Transverse colon (tissue), 4 donors: ENCODE measurements around the gene MAST2. TPM values are rescaled to one million over a fixed set of nuclear protein-coding genes. Genes with fewer than 3 reads are reported as not detected.

Experiments
- DNase-seq: peaks from one replicate; pipeline ENCODE4 v3.0.0-alpha.2; 2019
- H3K27ac ChIP-seq, 4 donors: fragments of 200-600 bp; sonication (generic); 2 replicates each; pipeline ENCODE4 v1.5.1; 2016 to 2018; ENCODE audit warnings: inconsistent platforms in 4 of 4
- H3K27me3 ChIP-seq: fragments of 200-600 bp; sonication (generic); 2 replicates; pipeline ENCODE4 v1.5.1; 2017; ENCODE audit warnings: inconsistent platforms
- H3K36me3 ChIP-seq, 4 donors: fragments of 200-600 bp; sonication (generic); 2 replicates each; pipeline ENCODE4 v1.5.1; 2017 to 2019; ENCODE audit warnings: inconsistent platforms in 4 of 4
- H3K4me1 ChIP-seq, 4 donors: fragments of 200-600 bp; sonication (generic); 2 replicates each; pipeline ENCODE4 v1.5.1; 2017 to 2020; ENCODE audit warnings: inconsistent platforms in 4 of 4
- H3K4me3 ChIP-seq, 4 donors: fragments of 200-600 bp; sonication (generic); 1 replicate in 1 of 4; 2 replicates in 3 of 4; pipeline versions ENCODE4 v1.5.1 to v1.6.1; 2017 to 2019; ENCODE audit warnings: inconsistent platforms in 4 of 4
- H3K9me3 ChIP-seq, 2 donors: fragments of 200-600 bp; sonication (generic); 2 replicates each; pipeline ENCODE4 v1.5.1; 2017 to 2019; ENCODE audit warnings: inconsistent platforms in 2 of 2
- CTCF ChIP-seq, 5 experiments: fragments of 200-600 bp in 3 of 5; fragments of 450-650 bp in 2 of 5; sonication (generic) in 3 of 5; IDR thresholded peaks; 1 replicate in 2 of 5; 2 replicates in 3 of 5; pipeline ENCODE4 v1.5.1; 2016 to 2017; ENCODE audit warnings: antibody characterized with exemption in 5 of 5, inconsistent platforms in 3 of 5, mild to moderate bottlenecking in 2 of 5, moderate library complexity in 1 of 5
- EP300 ChIP-seq: sonication (generic); formaldehyde crosslinking; IDR thresholded peaks from one replicate; pipeline ENCODE4 v1.6.1; 2017; ENCODE audit warnings: antibody characterized with exemption, low read depth
- POLR2A ChIP-seq: fragments of 450-650 bp; IDR thresholded peaks from one replicate; pipeline ENCODE4 v1.6.1; 2016; ENCODE audit warnings: antibody characterized with exemption, mild to moderate bottlenecking, moderate library complexity
- POLR2AphosphoS5 ChIP-seq, 3 donors: sonication (generic); formaldehyde crosslinking; IDR thresholded peaks; one replicate each; pipeline ENCODE4 v1.6.1; 2016; ENCODE audit warnings: antibody characterized with exemption in 3 of 3
- WGBS, 2 donors: methylation state at CpG; one replicate each; pipeline ENCODE4 v1.1.5; 2018; ENCODE audit warnings: low coverage in 1 of 2; 5-methylcytosine and 5-hydroxymethylcytosine counted together
- in situ Hi-C, 4 donors: fragments of 200-750 bp; cut with MboI; loops; one replicate each; pipeline versions ENCODE4 v1.15.0 to v1.15.1; 2017; ENCODE audit warnings: low sequenced_read_pairs in 3 of 4, low pct_ligation_motif_present in 1 of 4, low pct_unique_long_range_greater_than_20kb in 1 of 4
- intact Hi-C: fragments of 100-400 bp; cut with DNase I; formaldehyde crosslinking; loops from one replicate; pipeline ENCODE4 v1.15.1; 2023; ENCODE audit warnings: low total_unique reads
- total RNA-seq, 4 donors: library from RNA; depleted of rRNA; stranded (reverse); fragments of >200 nt; gene quantifications; one replicate each; pipeline ENCODE4 v1.1.0, GENCODE V29; 2016

MAST2 gene
- total RNA-seq, 4 donors from 2014 or later, result 160 to 313 (median 161) TPM

- no peak for TF ChIP-seq CTCF (IDR thresholded peaks at IDR 0.05)
- no peak for TF ChIP-seq EP300
- no peak for DNase-seq
- Histone ChIP-seq H3K9me3 (no peaks in the 10 kb centered on the region), H3K4me3 (no peak overlapping the region), H3K36me3 (no peaks in the 10 kb centered on the region), H3K27me3 (no peaks in the 10 kb centered on the region), H3K27ac (no peak overlapping the region), H3K4me1 (no peaks in the 10 kb centered on the region)
- 86 to 94% methylated on average over 2 to 8 of the region's 8 CpGs for WGBS, 2 donors
- in situ Hi-C loops, result no loop called here
- intact Hi-C loops, result no loop called here
Observed at GRCh38 chr1:45995298-45995697, 191.9 kb downstream of the MAST2 start.

GRCh38 chr1:45998020-45998617 is 194.7 kb downstream of the MAST2 start:
- intact Hi-C loops, result no loop called here
- no peak overlapping the region for H3K27ac ChIP-seq
- H3K4me1 ChIP-seq, result no peaks in the 10 kb centered on the region
- H3K9me3 ChIP-seq, result no peaks in the 10 kb centered on the region
- no peaks in the 10 kb centered on the region for H3K36me3 ChIP-seq
- in situ Hi-C loops, result no loop called here
- no peak overlapping the region for H3K4me3 ChIP-seq
- 81 to 86% methylated on average over 3 of the region's 3 CpGs for WGBS, 2 donors
- DNase-seq, result no peak
- H3K27me3 ChIP-seq, result no peaks in the 10 kb centered on the region
- TF ChIP-seq POLR2AphosphoS5 (IDR thresholded peaks at IDR 0.05) (no peak), POLR2A (no peak), EP300 (no peak), CTCF (IDR thresholded peaks at IDR 0.05) (no peak)

- in situ Hi-C loops (no loop called here), intact Hi-C loops (no loop called here)
- no peak for DNase-seq
- Histone ChIP-seq H3K27me3 (no peaks in the 10 kb centered on the region), H3K36me3 (no peaks in the 10 kb centered on the region), H3K9me3 (no peaks in the 10 kb centered on the region), H3K27ac (no peak overlapping the region), H3K4me3 (no peak overlapping the region), H3K4me1 (no peaks in the 10 kb centered on the region)
- TF ChIP-seq EP300 (no peak), CTCF (IDR thresholded peaks at IDR 0.05) (no peak), POLR2AphosphoS5 (IDR thresholded peaks at IDR 0.05) (no peak), POLR2A (no peak)
- 71 to 98% methylated on average over 1 to 2 of the region's 2 CpGs for WGBS, 2 donors
Observed at GRCh38 chr1:45999507-45999906, 196.1 kb downstream of the MAST2 start.

GRCh38 chr1:46001081-46001785 is 197.8 kb downstream of the MAST2 start:
- intact Hi-C loops, result no loop called here
- peaks cover 0 to 2% (median under 1%) of the 10 kb centered on the region in 4 donors for H3K36me3 ChIP-seq
- WGBS, 2 donors, result 74 to 81% methylated on average over 2 to 3 of the region's 3 CpGs
- in situ Hi-C loops, result no loop called here
- H3K27me3 ChIP-seq, result no peaks in the 10 kb centered on the region
- no peaks in the 10 kb centered on the region for H3K9me3 ChIP-seq
- H3K27ac ChIP-seq, result no peak overlapping the region
- DNase-seq, result no peak
- H3K4me1 ChIP-seq, result no peaks in the 10 kb centered on the region
- no peak for TF ChIP-seq POLR2AphosphoS5 (IDR thresholded peaks at IDR 0.05)
- no peak overlapping the region for H3K4me3 ChIP-seq
